Stimulated activated effector memory CD8-positive, alpha-beta T cell treated with anti-CD3 and anti-CD28 coated beads, Interleukin-12 subunit alpha, Interleukin-12 subunit beta, amount 100 ng/mL, for 72 hours (primary cell): ENCODE data around the gene HES6.
"Not testable (repeated sequence)": the region's sequence is repeated elsewhere in the genome, so short reads cannot be mapped to it uniquely, and the experiment has no call there.

Source experiments
- ATAC-seq: fragments of 150-1000 bp; cut with Tn5 transposase; 2 replicates; pipeline ENCODE4 v1.10.0; 2021
- DNase-seq, 2 donors: peaks; one replicate each; pipeline ENCODE4 v3.0.0; 2021 to 2022; ENCODE audit warnings: low spot score in 2 of 2
- H3K27ac Mint-ChIP-seq: one replicate; pipeline ENCODE4 v1.8.0; 2022; ENCODE audit warnings: mild to moderate bottlenecking, mixed read lengths
- H3K36me3 Mint-ChIP-seq: one replicate; pipeline ENCODE4 v1.8.0; 2022; ENCODE audit warnings: mild to moderate bottlenecking, mixed read lengths
- H3K4me1 Mint-ChIP-seq: one replicate; pipeline ENCODE4 v1.8.0; 2022; ENCODE audit warnings: mixed read lengths
- H3K4me3 Mint-ChIP-seq: one replicate; pipeline ENCODE4 v1.8.0; 2022; ENCODE audit warnings: mild to moderate bottlenecking, mixed read lengths
- H3K9me3 Mint-ChIP-seq: one replicate; pipeline ENCODE4 v1.8.0; 2022; ENCODE audit warnings: mixed read lengths

The HES6 gene

GRCh38 chr2:238279324-238279682, 39.5 kb upstream of the HES6 start:
- ATAC-seq (no peak), DNase-seq (no peak)
- Mint-ChIP-seq H3K36me3 (peaks cover 25% of the 10 kb centered on the region), H3K27ac (no peak overlapping the region), H3K9me3 (no peaks in the 10 kb centered on the region), H3K4me1 (peaks cover 36% of the 10 kb centered on the region), H3K4me3 (no peak overlapping the region)

- ATAC-seq (no peak), DNase-seq (no peak)
- no peak overlapping the region for H3K4me3 Mint-ChIP-seq
- peak overlapping the region; percentile 75 for H3K27ac Mint-ChIP-seq
- peaks cover 31% of the 10 kb centered on the region for H3K36me3 Mint-ChIP-seq
- peaks cover 35% of the 10 kb centered on the region for H3K4me1 Mint-ChIP-seq
- H3K9me3 Mint-ChIP-seq: no peaks in the 10 kb centered on the region
Measured at GRCh38 chr2:238278626-238279323, 38.9 kb upstream of the HES6 start.

- Mint-ChIP-seq H3K9me3 (no peaks in the 10 kb centered on the region), H3K36me3 (peaks cover 37% of the 10 kb centered on the region), H3K4me3 (no peak overlapping the region), H3K4me1 (peaks cover 25% of the 10 kb centered on the region), H3K27ac (no peak overlapping the region)
- ATAC-seq: no peak
- DNase-seq: no peak
Measured at GRCh38 chr2:238277695-238278094, 37.9 kb upstream of the HES6 start.

- peaks cover 68% of the 10 kb centered on the region for H3K36me3 Mint-ChIP-seq
- H3K27ac Mint-ChIP-seq: no peak overlapping the region
- no peak for DNase-seq
- H3K9me3 Mint-ChIP-seq: no peaks in the 10 kb centered on the region
- H3K4me1 Mint-ChIP-seq: peaks cover 9% of the 10 kb centered on the region
- no peak for ATAC-seq
- no peak overlapping the region for H3K4me3 Mint-ChIP-seq
Measured at GRCh38 chr2:238274152-238274865, 34.5 kb upstream of the HES6 start.

GRCh38 chr2:238273433-238273832, 33.6 kb upstream of the HES6 start:
- H3K27ac Mint-ChIP-seq, DNase-seq, ATAC-seq, H3K4me1 Mint-ChIP-seq, H3K4me3 Mint-ChIP-seq, H3K9me3 Mint-ChIP-seq: not testable (repeated sequence)
- peaks cover 70% of the 10 kb centered on the region for H3K36me3 Mint-ChIP-seq

GRCh38 chr2:238272156-238272555, 32.3 kb upstream of the HES6 start:
- H3K9me3 Mint-ChIP-seq: no peaks in the 10 kb centered on the region
- no peak overlapping the region for H3K4me3 Mint-ChIP-seq
- peak overlapping the region; percentile 68 for H3K27ac Mint-ChIP-seq
- DNase-seq (no peak), ATAC-seq (no peak)
- H3K4me1 Mint-ChIP-seq: no peaks in the 10 kb centered on the region
- peaks cover 67% of the 10 kb centered on the region for H3K36me3 Mint-ChIP-seq

- Mint-ChIP-seq H3K36me3 (peaks cover 69% of the 10 kb centered on the region), H3K27ac (peak overlapping the region; percentile 68)
- not testable (repeated sequence) for H3K4me3 Mint-ChIP-seq, H3K4me1 Mint-ChIP-seq, H3K9me3 Mint-ChIP-seq, ATAC-seq, DNase-seq
Measured at GRCh38 chr2:238271686-238272085, 31.8 kb upstream of the HES6 start.

- H3K27ac Mint-ChIP-seq: no peak overlapping the region
- no peaks in the 10 kb centered on the region for H3K4me1 Mint-ChIP-seq
- peaks cover 69% of the 10 kb centered on the region for H3K36me3 Mint-ChIP-seq
- H3K4me3 Mint-ChIP-seq: no peak overlapping the region
- no peaks in the 10 kb centered on the region for H3K9me3 Mint-ChIP-seq
- ATAC-seq: no peak
- no peak for DNase-seq
Measured at GRCh38 chr2:238271061-238271554, 31.3 kb upstream of the HES6 start.

GRCh38 chr2:238270606-238271005, 30.8 kb upstream of the HES6 start:
- Mint-ChIP-seq H3K9me3 (no peaks in the 10 kb centered on the region), H3K4me3 (no peak overlapping the region), H3K27ac (no peak overlapping the region), H3K4me1 (no peaks in the 10 kb centered on the region), H3K36me3 (peaks cover 70% of the 10 kb centered on the region)
- ATAC-seq (no peak), DNase-seq (no peak)

- DNase-seq (no peak), ATAC-seq (no peak)
- Mint-ChIP-seq H3K4me1 (no peaks in the 10 kb centered on the region), H3K4me3 (no peak overlapping the region), H3K27ac (no peak overlapping the region), H3K36me3 (peaks cover 64% of the 10 kb centered on the region), H3K9me3 (no peaks in the 10 kb centered on the region)
Measured at GRCh38 chr2:238269741-238270140, 29.9 kb upstream of the HES6 start.

- DNase-seq: no peak
- Mint-ChIP-seq H3K36me3 (peaks cover 56% of the 10 kb centered on the region), H3K9me3 (no peaks in the 10 kb centered on the region), H3K4me1 (peaks cover 8% of the 10 kb centered on the region), H3K27ac (peak overlapping the region; percentile 75), H3K4me3 (no peak overlapping the region)
- no peak for ATAC-seq
Measured at GRCh38 chr2:238267884-238268680, 28.2 kb upstream of the HES6 start.

- DNase-seq (no peak), ATAC-seq (no peak)
- H3K4me1 Mint-ChIP-seq: peaks cover 8% of the 10 kb centered on the region
- no peak overlapping the region for H3K4me3 Mint-ChIP-seq
- no peaks in the 10 kb centered on the region for H3K9me3 Mint-ChIP-seq
- peak overlapping the region; percentile 75 for H3K27ac Mint-ChIP-seq
- peaks cover 49% of the 10 kb centered on the region for H3K36me3 Mint-ChIP-seq
Measured at GRCh38 chr2:238267341-238267710, 27.5 kb upstream of the HES6 start.

- no peak overlapping the region for H3K27ac Mint-ChIP-seq
- peaks cover 34% of the 10 kb centered on the region for H3K36me3 Mint-ChIP-seq
- no peak overlapping the region for H3K4me3 Mint-ChIP-seq
- H3K4me1 Mint-ChIP-seq: peaks cover 8% of the 10 kb centered on the region
- H3K9me3 Mint-ChIP-seq: no peaks in the 10 kb centered on the region
- DNase-seq (no peak), ATAC-seq (no peak)
Measured at GRCh38 chr2:238265605-238266004, 25.8 kb upstream of the HES6 start.

GRCh38 chr2:238264072-238264460, 24.2 kb upstream of the HES6 start:
- DNase-seq (no peak), ATAC-seq (no peak)
- H3K27ac Mint-ChIP-seq: no peak overlapping the region
- peaks cover 34% of the 10 kb centered on the region for H3K36me3 Mint-ChIP-seq
- H3K4me3 Mint-ChIP-seq: no peak overlapping the region
- H3K4me1 Mint-ChIP-seq: peaks cover 8% of the 10 kb centered on the region
- no peaks in the 10 kb centered on the region for H3K9me3 Mint-ChIP-seq

GRCh38 chr2:238263204-238264071, 23.6 kb upstream of the HES6 start:
- ATAC-seq (peak; percentile 62), DNase-seq (peak; percentile 53 to 79)
- Mint-ChIP-seq H3K4me1 (peaks cover 8% of the 10 kb centered on the region), H3K36me3 (peaks cover 36% of the 10 kb centered on the region), H3K9me3 (no peaks in the 10 kb centered on the region), H3K4me3 (no peak overlapping the region), H3K27ac (no peak overlapping the region)
